ENCODE results near the gene LY6G6C.

The LY6G6C gene

GRCh38 chr6:31721351-31722020 is at the start of gene LY6G6C:
LY6G6C (minus strand) TSS chr6:31721746; CDS start chr6:31721679, 67 bp downstream.
- H3K4me3 ChIP-seq (ENCODE audit: low read depth, low read length): no peak within 1 kb of the TSS
- no peak for DNase-seq (ENCODE audit: low read depth)
- TF ChIP-seq CTCF (IDR thresholded peaks at IDR 0.05; ENCODE audit: insufficient read depth, low read depth, low read length, missing control alignments): no peak

- no peak for DNase-seq (ENCODE audit: low read depth)
- no peak overlapping the region for H3K4me3 ChIP-seq (ENCODE audit: low read depth, low read length)
- no peak for TF ChIP-seq CTCF (IDR thresholded peaks at IDR 0.05; ENCODE audit: insufficient read depth, low read depth, low read length, missing control alignments)
These were observed 49.3 kb upstream of the LY6G6C start for GRCh38 chr6:31770860-31771259.

GRCh38 chr6:31769684-31770371 is 48.3 kb upstream of the LY6G6C start:
- DNase-seq (ENCODE audit: low read depth): peak; percentile 83
- TF ChIP-seq CTCF (IDR thresholded peaks at IDR 0.05; ENCODE audit: insufficient read depth, low read depth, low read length, missing control alignments): peak; percentile 89
- H3K4me3 ChIP-seq (ENCODE audit: low read depth, low read length): no peak overlapping the region

GRCh38 chr6:31768363-31769257 is 47.1 kb upstream of the LY6G6C start:
- no peak for TF ChIP-seq CTCF (IDR thresholded peaks at IDR 0.05; ENCODE audit: insufficient read depth, low read depth, low read length, missing control alignments)
- no peak for DNase-seq (ENCODE audit: low read depth)

GRCh38 chr6:31767096-31767645 is 45.6 kb upstream of the LY6G6C start:
- no peak for TF ChIP-seq CTCF (IDR thresholded peaks at IDR 0.05; ENCODE audit: insufficient read depth, low read depth, low read length, missing control alignments)

More at GRCh38 chr6:31768363-31769257, 47.1 kb upstream of the LY6G6C start:
- H3K4me3 ChIP-seq (ENCODE audit: low read depth, low read length): no peak overlapping the region

GRCh38 chr6:31765910-31766794 is 44.6 kb upstream of the LY6G6C start:
- TF ChIP-seq CTCF (IDR thresholded peaks at IDR 0.05; ENCODE audit: insufficient read depth, low read depth, low read length, missing control alignments): no peak
- no peak overlapping the region for H3K4me3 ChIP-seq (ENCODE audit: low read depth, low read length)
- no peak for DNase-seq (ENCODE audit: low read depth)

More at GRCh38 chr6:31767096-31767645, 45.6 kb upstream of the LY6G6C start:
- no peak for DNase-seq (ENCODE audit: low read depth)
- H3K4me3 ChIP-seq (ENCODE audit: low read depth, low read length): no peak overlapping the region
